C4-2B (cell line): Measurements from ENCODE around the gene TIGD7.

Experiments
- ZFX ChIP-seq: fragments of 450-650 bp; IDR thresholded peaks from 2 replicates; pipeline ENCODE4 v1.6.1; 2017
- TF ChIP-seq, protein P1 (sequence below): fragments of 450-650 bp; conservative IDR thresholded peaks from 2 replicates; pipeline ENCODE4 v1.5.1; 2017; ENCODE audit warnings: mild to moderate bottlenecking

DNA sequence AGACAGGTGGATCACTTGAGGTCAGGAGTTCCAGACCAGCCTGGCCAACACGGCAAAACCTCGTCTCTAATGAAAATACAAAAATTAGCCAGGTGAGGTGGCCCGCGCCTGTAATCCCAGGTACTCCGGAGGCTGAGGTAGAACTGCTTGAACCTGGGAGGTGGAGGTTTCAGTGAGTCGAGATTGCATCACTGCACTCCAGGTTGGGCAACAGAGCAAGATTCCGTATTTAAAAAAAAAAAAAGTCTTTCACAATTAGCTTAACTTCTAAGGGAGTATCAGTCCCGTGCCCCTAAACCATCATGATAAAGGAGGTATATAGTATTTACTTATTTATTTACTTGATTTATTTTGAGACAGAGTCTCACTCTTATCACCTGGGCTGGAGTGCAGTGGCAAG, 45.4 kb downstream of the TIGD7 start:
- TF ChIP-seq, protein P1, sequence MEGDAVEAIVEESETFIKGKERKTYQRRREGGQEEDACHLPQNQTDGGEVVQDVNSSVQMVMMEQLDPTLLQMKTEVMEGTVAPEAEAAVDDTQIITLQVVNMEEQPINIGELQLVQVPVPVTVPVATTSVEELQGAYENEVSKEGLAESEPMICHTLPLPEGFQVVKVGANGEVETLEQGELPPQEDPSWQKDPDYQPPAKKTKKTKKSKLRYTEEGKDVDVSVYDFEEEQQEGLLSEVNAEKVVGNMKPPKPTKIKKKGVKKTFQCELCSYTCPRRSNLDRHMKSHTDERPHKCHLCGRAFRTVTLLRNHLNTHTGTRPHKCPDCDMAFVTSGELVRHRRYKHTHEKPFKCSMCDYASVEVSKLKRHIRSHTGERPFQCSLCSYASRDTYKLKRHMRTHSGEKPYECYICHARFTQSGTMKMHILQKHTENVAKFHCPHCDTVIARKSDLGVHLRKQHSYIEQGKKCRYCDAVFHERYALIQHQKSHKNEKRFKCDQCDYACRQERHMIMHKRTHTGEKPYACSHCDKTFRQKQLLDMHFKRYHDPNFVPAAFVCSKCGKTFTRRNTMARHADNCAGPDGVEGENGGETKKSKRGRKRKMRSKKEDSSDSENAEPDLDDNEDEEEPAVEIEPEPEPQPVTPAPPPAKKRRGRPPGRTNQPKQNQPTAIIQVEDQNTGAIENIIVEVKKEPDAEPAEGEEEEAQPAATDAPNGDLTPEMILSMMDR: no peak
- no peak for TF ChIP-seq ZFX
